IMR-90 (cell line): ENCODE measurements around the gene WRAP73. TPM values are rescaled to one million over a fixed set of nuclear protein-coding genes. Genes with fewer than 3 reads are reported as not detected.

Experiments used
- ATAC-seq: fragments of 200-7000 bp; cut with Tn5 transposase; 2 replicates; pipeline ENCODE4 v1.9.1; 2020; ENCODE audit warnings: low read depth, mild to moderate bottlenecking, moderate library complexity
- BruUV-seq: library from RNA; stranded (reverse); fragments of 400-500 nt; replicated peaks from 2 replicates; lab custom pipeline; 2021; lab: Mats Ljungman, UMichigan
- CTCF ChIA-PET: fragments of 300-600 bp; formaldehyde crosslinking; extraction: SDS; loops from one replicate; lab custom pipeline; 2021; ENCODE audit warnings: antibody characterized with exemption; lab: Yijun Ruan, JAX
- POLR2A ChIA-PET: fragments of 300-600 bp; sonication (Branson Sonifier 250); formaldehyde crosslinking; loops from one replicate; lab custom pipeline; 2022; ENCODE audit warnings: antibody characterized with exemption; ENCODE audit not compliant: unreplicated experiment; lab: Charles Lee
- DNase-seq: peaks from one replicate; pipeline ENCODE4 v3.0.0; 2013
- H2AFZ ChIP-seq: replicated peaks from 2 replicates; pipeline ENCODE3; 2013; ENCODE audit warnings: low read length, mild to moderate bottlenecking; ENCODE audit not compliant: poor library complexity
- H2AK5ac ChIP-seq: 2 replicates; pipeline ENCODE4 v1.6.1; 2013; ENCODE audit warnings: low read depth, low read length, inconsistent platforms
- H2AK9ac ChIP-seq: replicated peaks from 2 replicates; pipeline ENCODE3; 2013; ENCODE audit warnings: mild to moderate bottlenecking, low read depth, low read length, moderate library complexity; ENCODE audit not compliant: poor library complexity
- H2BK120ac ChIP-seq: 2 replicates; pipeline ENCODE4 v1.6.1; 2013; ENCODE audit warnings: low read depth, low read length, inconsistent platforms
- H2BK15ac ChIP-seq: 3 replicates; pipeline ENCODE4 v1.6.1; 2013; ENCODE audit warnings: low read depth, low read length, inconsistent platforms
- H2BK20ac ChIP-seq: 2 replicates; pipeline ENCODE4 v1.6.1; 2013; ENCODE audit warnings: low read depth, mild to moderate bottlenecking, inconsistent platforms, low read length, moderate library complexity
- H2BK5ac ChIP-seq: 2 replicates; pipeline ENCODE4 v1.6.1; 2013; ENCODE audit warnings: mild to moderate bottlenecking, low read depth, low read length, inconsistent platforms; ENCODE audit not compliant: poor library complexity, severe bottlenecking
- H3K14ac ChIP-seq: replicated peaks from 2 replicates; pipeline ENCODE4 v1.6.1; 2013; ENCODE audit warnings: low read depth, low read length, inconsistent platforms
- H3K18ac ChIP-seq: 2 replicates; pipeline ENCODE4 v1.6.1; 2013; ENCODE audit warnings: low read depth, low read length, control low read depth
- H3K23ac ChIP-seq: 2 replicates; pipeline ENCODE4 v1.6.1; 2013; ENCODE audit warnings: low read depth, low read length, inconsistent platforms
- H3K27ac ChIP-seq: 2 replicates; pipeline ENCODE4 v1.5.1; 2013; ENCODE audit warnings: mild to moderate bottlenecking, control low read depth, low read length; ENCODE audit not compliant: insufficient read depth
- H3K27me3 ChIP-seq: 2 replicates; pipeline ENCODE4 v1.6.1; 2013; ENCODE audit warnings: low read length; ENCODE audit not compliant: control insufficient read depth, insufficient read depth
- H3K36me3 ChIP-seq: 2 replicates; pipeline ENCODE4 v1.6.1; 2013; ENCODE audit warnings: low read length, mixed read lengths; ENCODE audit not compliant: control insufficient read depth, insufficient read depth
- H3K4ac ChIP-seq: 2 replicates; pipeline ENCODE4 v1.6.1; 2013; ENCODE audit warnings: low read depth, low read length, inconsistent platforms
- H3K4me1 ChIP-seq: 2 replicates; pipeline ENCODE4 v1.6.1; 2013; ENCODE audit warnings: low read length, mixed read lengths; ENCODE audit not compliant: control insufficient read depth, insufficient read depth
- H3K4me2 ChIP-seq: 2 replicates; pipeline ENCODE4 v1.6.1; 2013; ENCODE audit warnings: low read depth, mild to moderate bottlenecking, control low read depth, low read length, moderate library complexity
- H3K4me3 ChIP-seq: 2 replicates; pipeline ENCODE4 v1.5.1; 2013; ENCODE audit warnings: low read depth, mild to moderate bottlenecking, control low read depth, low read length, moderate library complexity; ENCODE audit not compliant: insufficient read depth
- H3K56ac ChIP-seq: 2 replicates; pipeline ENCODE4 v1.6.1; 2013; ENCODE audit warnings: low read length, inconsistent platforms; ENCODE audit not compliant: insufficient read depth; ENCODE audit errors: extremely low read depth
- H3K79me1 ChIP-seq, 2 experiments: 2 replicates each; pipeline ENCODE4 v1.6.1; 2013; ENCODE audit warnings: low read length in 2 of 2, inconsistent platforms in 1 of 2, low read depth in 1 of 2
- H3K9ac ChIP-seq: 2 replicates; pipeline ENCODE4 v1.6.1; 2013; ENCODE audit warnings: low read depth, low read length, control low read depth
- H3K9me1 ChIP-seq: 2 replicates; pipeline ENCODE4 v1.6.1; 2013; ENCODE audit warnings: low read length, inconsistent platforms; ENCODE audit not compliant: insufficient read depth
- H3K9me3 ChIP-seq: 2 replicates; pipeline ENCODE4 v1.6.1; 2013; ENCODE audit warnings: low read length; ENCODE audit not compliant: control insufficient read depth, insufficient read depth
- H4K20me1 ChIP-seq: 2 replicates; pipeline ENCODE4 v1.6.1; 2013; ENCODE audit warnings: low read length, inconsistent platforms; ENCODE audit not compliant: insufficient read depth
- H4K5ac ChIP-seq: 2 replicates; pipeline ENCODE4 v1.6.1; 2013; ENCODE audit warnings: mild to moderate bottlenecking, low read depth, low read length, control low read depth
- H4K8ac ChIP-seq, 2 experiments: 2 replicates each; pipeline ENCODE4 v1.6.1; 2013; ENCODE audit warnings: low read depth in 2 of 2, low read length in 2 of 2, control low read depth in 1 of 2, inconsistent platforms in 1 of 2
- H4K91ac ChIP-seq: 2 replicates; pipeline ENCODE4 v1.6.1; 2013; ENCODE audit warnings: low read depth, low read length, inconsistent platforms; ENCODE audit not compliant: insufficient read depth
- RCOR1 ChIP-seq: IDR thresholded peaks from 2 replicates; pipeline ENCODE4 v1.6.1; 2012; ENCODE audit warnings: mild to moderate bottlenecking, low read length, improper control_type of control experiment; ENCODE audit not compliant: insufficient replicate concordance
- SMC3 ChIP-seq: fragments of 150-350 bp; IDR thresholded peaks from 2 replicates; pipeline ENCODE4 v1.6.1; 2016; ENCODE audit warnings: low read depth, mild to moderate bottlenecking, antibody characterized with exemption, low read length, moderate library complexity
- WGBS, 2 experiments: methylation state at CpG; one replicate each; pipeline versions ENCODE4 v1.1.5 to v1.1.7; 2013; ENCODE audit warnings: missing lambda C conversion rate in 2 of 2; ENCODE audit not compliant: insufficient read length in 1 of 2; ENCODE audit errors: extremely low coverage in 2 of 2; 5-methylcytosine and 5-hydroxymethylcytosine counted together
- dilution Hi-C: fragments of 300-500 bp; cut with HindIII; formaldehyde crosslinking; loops from one replicate; pipeline ENCODE4 v1.14.3; 2018; ENCODE audit warnings: low sequenced_read_pairs; ENCODE audit not compliant: unreplicated experiment
- in situ Hi-C: fragments of 300-500 bp; cut with MboI; formaldehyde crosslinking; loops from 3 replicates; pipeline ENCODE4 v1.14.3; 2019; ENCODE audit warnings: low sequenced_read_pairs, inconsistent platforms, mixed read lengths
- intact Hi-C: fragments of 100-400 bp; cut with micrococcal nuclease; formaldehyde crosslinking; loops from 2 replicates; pipeline ENCODE4 v1.10.0; 2022
- polyA plus RNA-seq, 3 experiments: library from polyadenylated mRNA; depleted of rRNA; stranded (reverse); fragments of >200 nt; gene quantifications; 2 replicates each; pipeline ENCODE4 v1.2.3, GENCODE V29; 2012; ENCODE audit warnings: low replicate concordance in 1 of 3
- total RNA-seq: library from RNA; depleted of rRNA; stranded (reverse); fragments of >200 nt; gene quantifications from 2 replicates; pipeline ENCODE4 v1.2.3, GENCODE V29; 2012

Gene WRAP73
- total and polyA plus RNA-seq, 2 of the 4 experiments (the other 2 are of a cell fraction), result 10.8 to 23.6 TPM

- Histone ChIP-seq H2AFZ (no peak overlapping the region), H3K4me3 (no peak overlapping the region), H3K14ac (no peak overlapping the region), H2AK9ac (no peak overlapping the region), H3K9me1 (no peaks in the 10 kb centered on the region), H3K23ac (no peak overlapping the region), H4K5ac (no peak overlapping the region), H3K18ac (no peak overlapping the region), H3K4ac (no peak overlapping the region), H3K56ac (no peak overlapping the region), H3K9ac (no peak overlapping the region), H3K27me3 (peaks cover 26% of the 10 kb centered on the region; the same call in 1 of the 2 replicates), H3K36me3 (no peaks in the 10 kb centered on the region), H3K4me2 (no peak overlapping the region), H4K20me1 (no peaks in the 10 kb centered on the region), H2BK20ac (no peak overlapping the region), H2BK5ac (no peak overlapping the region), H3K27ac (no peak overlapping the region), H2AK5ac (no peak overlapping the region), H2BK15ac (no peak overlapping the region), H4K91ac (no peak overlapping the region), H2BK120ac (no peak overlapping the region), H3K79me1 (no peaks in the 10 kb centered on the region), H3K9me3 (no peaks in the 10 kb centered on the region), H3K4me1 (no peaks in the 10 kb centered on the region), H4K8ac (no peak overlapping the region)
- no TSS peak for BruUV-seq
- TF ChIP-seq SMC3 (no peak), RCOR1 (no peak)
- POLR2A ChIA-PET, result no interaction called here
- in situ Hi-C loops (no loop called here), dilution Hi-C loops (no loop called here), intact Hi-C loops (no loop called here)
- CTCF ChIA-PET, result no interaction called here
- WGBS, 2 experiments, result 71% methylated on average over 9 of the region's 21 CpGs; no CpG with 5 or more reads in 1 of the 2 experiments
- ATAC-seq (no peak), DNase-seq (no peak)
Measured at GRCh38 chr1:3672231-3672970, 22.5 kb upstream of the WRAP73 start.
